ENCODE measurements around the gene CLCN2.

The CLCN2 gene

GRCh38 chr3:184384856-184385422, 23.5 kb upstream of the CLCN2 start:
- Histone ChIP-seq H3K27ac (ENCODE audit: poor library complexity, severe bottlenecking) (no peak overlapping the region), H3K4me1 (ENCODE audit: insufficient read depth, poor library complexity, severe bottlenecking) (no peaks in the 10 kb centered on the region), H3K9me3 (ENCODE audit: severe bottlenecking) (no peaks in the 10 kb centered on the region), H3K4me3 (ENCODE audit: severe bottlenecking) (no peak overlapping the region), H3K36me3 (ENCODE audit: low read depth) (no peaks in the 10 kb centered on the region), H3K27me3 (ENCODE audit: insufficient read depth, poor library complexity, severe bottlenecking) (peaks cover 17% of the 10 kb centered on the region)
- no peak for TF ChIP-seq CTCF (IDR thresholded peaks at IDR 0.05; ENCODE audit: poor library complexity, severe bottlenecking)
- DNase-seq (ENCODE audit: low spot score) (no peak), ATAC-seq (ENCODE audit: low read depth) (no peak)

- DNase-seq (ENCODE audit: low spot score), result no peak
- ATAC-seq (ENCODE audit: low read depth), result no peak
- Histone ChIP-seq H3K4me3 (ENCODE audit: severe bottlenecking) (no peak overlapping the region), H3K9me3 (ENCODE audit: severe bottlenecking) (no peaks in the 10 kb centered on the region), H3K36me3 (ENCODE audit: low read depth) (no peaks in the 10 kb centered on the region), H3K27ac (ENCODE audit: poor library complexity, severe bottlenecking) (no peak overlapping the region), H3K4me1 (ENCODE audit: insufficient read depth, poor library complexity, severe bottlenecking) (no peaks in the 10 kb centered on the region), H3K27me3 (ENCODE audit: insufficient read depth, poor library complexity, severe bottlenecking) (peaks cover 19% of the 10 kb centered on the region)
- TF ChIP-seq CTCF (IDR thresholded peaks at IDR 0.05; ENCODE audit: poor library complexity, severe bottlenecking), result no peak
Measured at GRCh38 chr3:184384342-184384741, 22.9 kb upstream of the CLCN2 start.

GRCh38 chr3:184383033-184383740, 21.8 kb upstream of the CLCN2 start:
- H3K27me3 ChIP-seq (ENCODE audit: insufficient read depth, poor library complexity, severe bottlenecking), result peaks cover 31% of the 10 kb centered on the region
- DNase-seq (ENCODE audit: low spot score), result no peak
- ATAC-seq (ENCODE audit: low read depth), result no peak

GRCh38 chr3:184382326-184383032, 21.1 kb upstream of the CLCN2 start:
- no peaks in the 10 kb centered on the region for H3K4me1 ChIP-seq (ENCODE audit: insufficient read depth, poor library complexity, severe bottlenecking)
- ATAC-seq (ENCODE audit: low read depth) (no peak), DNase-seq (ENCODE audit: low spot score) (no peak)
- peaks cover 36% of the 10 kb centered on the region for H3K27me3 ChIP-seq (ENCODE audit: insufficient read depth, poor library complexity, severe bottlenecking)
- no peaks in the 10 kb centered on the region for H3K36me3 ChIP-seq (ENCODE audit: low read depth)
- H3K27ac ChIP-seq (ENCODE audit: poor library complexity, severe bottlenecking), result no peak overlapping the region
- H3K4me3 ChIP-seq (ENCODE audit: severe bottlenecking), result no peak overlapping the region
- no peak for TF ChIP-seq CTCF (IDR thresholded peaks at IDR 0.05; ENCODE audit: poor library complexity, severe bottlenecking)
- H3K9me3 ChIP-seq (ENCODE audit: severe bottlenecking), result no peaks in the 10 kb centered on the region

More at GRCh38 chr3:184383033-184383740, 21.8 kb upstream of the CLCN2 start:
- no peak overlapping the region for H3K4me3 ChIP-seq (ENCODE audit: severe bottlenecking)
- H3K9me3 ChIP-seq (ENCODE audit: severe bottlenecking), result no peaks in the 10 kb centered on the region
- TF ChIP-seq CTCF (IDR thresholded peaks at IDR 0.05; ENCODE audit: poor library complexity, severe bottlenecking), result no peak
- H3K36me3 ChIP-seq (ENCODE audit: low read depth), result no peaks in the 10 kb centered on the region
- H3K4me1 ChIP-seq (ENCODE audit: insufficient read depth, poor library complexity, severe bottlenecking), result no peaks in the 10 kb centered on the region
- no peak overlapping the region for H3K27ac ChIP-seq (ENCODE audit: poor library complexity, severe bottlenecking)

All from RWPE2 (cell line).